KMS-11 (cell line): ENCODE results near the gene ZNF273.

ENCODE experiments used
- H2AFZ ChIP-seq: fragments of 200-600 bp; sonication (generic); 2 replicates; pipeline ENCODE4 v1.6.1; 2016; ENCODE audit warnings: antibody characterized with exemption, mixed run types, low read depth
- H3K27ac ChIP-seq: fragments of 200-600 bp; sonication (generic); 2 replicates; pipeline ENCODE4 v1.6.1; 2016; ENCODE audit warnings: mild to moderate bottlenecking, mixed run types
- H3K27me3 ChIP-seq: fragments of 200-600 bp; sonication (generic); 2 replicates; pipeline ENCODE4 v1.6.1; 2017; ENCODE audit warnings: mild to moderate bottlenecking, low read depth, mixed run types, moderate library complexity; ENCODE audit not compliant: insufficient read depth
- H3K36me3 ChIP-seq: fragments of 200-600 bp; sonication (generic); 2 replicates; pipeline ENCODE4 v1.6.1; 2017; ENCODE audit warnings: mild to moderate bottlenecking, mixed run types; ENCODE audit not compliant: insufficient read depth
- H3K4me1 ChIP-seq: fragments of 200-600 bp; sonication (generic); 2 replicates; pipeline ENCODE4 v1.6.1; 2016; ENCODE audit warnings: mild to moderate bottlenecking, low read depth, mixed run types; ENCODE audit not compliant: poor library complexity, severe bottlenecking
- H3K4me2 ChIP-seq: fragments of 200-600 bp; sonication (generic); 2 replicates; pipeline ENCODE4 v1.7.0; 2016; ENCODE audit warnings: mild to moderate bottlenecking, mixed run types
- H3K4me3 ChIP-seq: fragments of 200-600 bp; sonication (generic); IDR thresholded peaks from 2 replicates; pipeline ENCODE4 v1.6.1; 2017; ENCODE audit warnings: low read depth, low read length, mixed read lengths; ENCODE audit not compliant: insufficient read depth
- H3K79me2 ChIP-seq: fragments of 200-600 bp; sonication (generic); 2 replicates; pipeline ENCODE4 v1.6.1; 2016; ENCODE audit warnings: low read depth, mixed run types; ENCODE audit not compliant: insufficient read depth
- H3K9ac ChIP-seq: fragments of 200-600 bp; sonication (generic); 2 replicates; pipeline ENCODE4 v1.6.1; 2016; ENCODE audit warnings: mild to moderate bottlenecking, mixed run types
- H4K20me1 ChIP-seq: fragments of 200-600 bp; sonication (generic); 2 replicates; pipeline ENCODE4 v1.6.1; 2016; ENCODE audit warnings: mild to moderate bottlenecking, mixed run types; ENCODE audit not compliant: insufficient read depth
- CTCF ChIP-seq: fragments of 200-600 bp; sonication (generic); conservative IDR thresholded peaks from 2 replicates; pipeline ENCODE4 v1.6.1; 2017; ENCODE audit warnings: low read depth, mild to moderate bottlenecking, antibody characterized with exemption, low read length, moderate library complexity, mixed read lengths

ZNF273 gene

DNA sequence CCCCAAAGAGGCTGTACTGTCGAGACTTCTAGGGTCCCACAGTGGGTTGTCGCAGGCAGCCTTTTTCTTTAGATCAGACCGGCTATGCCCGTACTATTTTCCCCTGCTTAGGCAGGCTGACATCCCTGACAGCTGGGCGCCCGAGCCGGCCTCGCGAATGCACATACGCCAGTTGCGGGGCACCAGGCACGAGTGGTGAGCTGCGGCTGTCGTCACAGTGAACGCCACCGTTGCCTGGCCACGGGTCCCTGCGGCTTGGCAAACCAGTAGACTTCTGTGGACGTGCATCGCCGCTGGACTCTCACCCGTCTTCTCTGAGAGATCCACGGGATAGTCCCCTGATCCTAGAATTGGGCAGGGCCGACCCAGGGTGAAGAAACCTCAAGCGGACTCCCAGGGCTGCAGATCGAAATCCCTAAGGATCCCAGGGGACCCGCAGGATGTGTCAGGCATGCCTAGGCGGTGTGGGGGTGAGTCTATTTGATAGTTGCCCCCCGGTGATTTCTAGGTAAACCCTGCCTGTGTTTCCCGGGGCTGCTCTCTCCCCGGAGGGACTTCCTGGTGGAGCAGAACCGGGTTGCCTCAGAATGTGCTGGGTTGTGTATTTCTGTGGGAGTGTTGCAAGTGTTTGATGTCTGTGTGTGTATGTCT lies 33.0 kb upstream of the ZNF273 start:
- Histone ChIP-seq H3K9ac (no peak overlapping the region), H3K4me1 (no peaks in the 10 kb centered on the region), H3K4me2 (no peak overlapping the region), H3K79me2 (no peaks in the 10 kb centered on the region), H3K4me3 (no peak overlapping the region), H3K27ac (no peak overlapping the region), H2AFZ (no peak overlapping the region), H3K36me3 (no peaks in the 10 kb centered on the region), H3K27me3 (no peaks in the 10 kb centered on the region), H4K20me1 (no peaks in the 10 kb centered on the region)
- no peak for TF ChIP-seq CTCF

DNA sequence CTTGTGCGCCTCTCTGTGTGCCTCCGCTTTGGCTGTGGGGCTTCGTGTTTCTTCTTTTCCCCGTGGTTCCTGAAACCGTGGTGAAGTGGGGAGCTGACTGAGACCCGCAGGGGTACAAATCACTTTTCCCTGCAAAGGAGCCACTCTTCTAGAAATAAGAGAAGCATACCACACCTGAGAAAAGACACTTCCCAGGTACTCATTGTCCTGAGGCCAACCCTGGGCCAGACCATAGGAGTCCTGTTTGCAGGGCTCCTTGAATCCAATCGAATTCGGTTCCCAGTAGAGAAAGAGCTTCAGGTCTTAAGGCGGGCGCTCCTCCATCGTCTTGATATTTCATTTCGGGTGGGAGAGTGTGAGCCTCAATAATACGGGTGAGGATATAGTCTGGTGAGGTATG lies 32.4 kb upstream of the ZNF273 start:
- Histone ChIP-seq H2AFZ (no peak overlapping the region), H3K4me1 (no peaks in the 10 kb centered on the region), H3K36me3 (no peaks in the 10 kb centered on the region), H4K20me1 (no peaks in the 10 kb centered on the region), H3K4me2 (no peak overlapping the region), H3K79me2 (no peaks in the 10 kb centered on the region), H3K27me3 (no peaks in the 10 kb centered on the region), H3K4me3 (no peak overlapping the region), H3K9ac (no peak overlapping the region), H3K27ac (no peak overlapping the region)
- no peak for TF ChIP-seq CTCF

DNA sequence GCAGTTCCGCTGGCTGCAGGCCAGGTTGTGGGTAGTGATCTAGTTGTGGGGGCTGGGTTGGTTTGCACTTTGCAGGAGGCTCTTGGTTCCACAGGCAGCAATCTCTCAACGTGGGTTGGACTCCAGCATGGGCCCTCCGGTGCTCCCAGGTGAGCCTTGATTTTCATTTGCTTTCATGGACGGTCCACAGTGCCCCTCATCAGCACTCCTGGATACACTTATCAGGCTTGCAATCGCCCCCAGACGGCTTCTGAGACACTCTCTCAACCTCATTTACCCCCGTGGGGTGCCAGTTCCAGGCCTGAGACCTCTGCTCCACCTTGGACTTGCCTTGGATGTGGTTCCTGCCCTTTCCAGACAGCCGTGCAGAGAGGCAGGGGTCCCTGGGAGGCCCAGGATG lies 31.3 kb upstream of the ZNF273 start:
- no peak overlapping the region for H3K27ac ChIP-seq
- H3K9ac ChIP-seq, result no peak overlapping the region
- H3K4me2 ChIP-seq, result no peak overlapping the region
- no peaks in the 10 kb centered on the region for H3K36me3 ChIP-seq
- TF ChIP-seq CTCF, result no peak
- H3K4me1 ChIP-seq, result no peaks in the 10 kb centered on the region
- H4K20me1 ChIP-seq, result no peaks in the 10 kb centered on the region
- H2AFZ ChIP-seq, result no peak overlapping the region
- H3K4me3 ChIP-seq, result no peak overlapping the region
- H3K79me2 ChIP-seq, result no peaks in the 10 kb centered on the region
- H3K27me3 ChIP-seq, result no peaks in the 10 kb centered on the region

- H3K4me1 ChIP-seq, result no peaks in the 10 kb centered on the region
- no peaks in the 10 kb centered on the region for H4K20me1 ChIP-seq
- H3K4me3 ChIP-seq, result no peak overlapping the region
- H3K4me2 ChIP-seq, result no peak overlapping the region
- no peaks in the 10 kb centered on the region for H3K79me2 ChIP-seq
- no peak overlapping the region for H3K9ac ChIP-seq
- H2AFZ ChIP-seq, result no peak overlapping the region
- no peaks in the 10 kb centered on the region for H3K27me3 ChIP-seq
- no peaks in the 10 kb centered on the region for H3K36me3 ChIP-seq
- TF ChIP-seq CTCF, result no peak
- H3K27ac ChIP-seq, result no peak overlapping the region
These were observed 30.5 kb upstream of the ZNF273 start for GRCh38 chr7:64872351-64873154.
